Measurements from ENCODE around the gene ST6GALNAC1.

DNA sequence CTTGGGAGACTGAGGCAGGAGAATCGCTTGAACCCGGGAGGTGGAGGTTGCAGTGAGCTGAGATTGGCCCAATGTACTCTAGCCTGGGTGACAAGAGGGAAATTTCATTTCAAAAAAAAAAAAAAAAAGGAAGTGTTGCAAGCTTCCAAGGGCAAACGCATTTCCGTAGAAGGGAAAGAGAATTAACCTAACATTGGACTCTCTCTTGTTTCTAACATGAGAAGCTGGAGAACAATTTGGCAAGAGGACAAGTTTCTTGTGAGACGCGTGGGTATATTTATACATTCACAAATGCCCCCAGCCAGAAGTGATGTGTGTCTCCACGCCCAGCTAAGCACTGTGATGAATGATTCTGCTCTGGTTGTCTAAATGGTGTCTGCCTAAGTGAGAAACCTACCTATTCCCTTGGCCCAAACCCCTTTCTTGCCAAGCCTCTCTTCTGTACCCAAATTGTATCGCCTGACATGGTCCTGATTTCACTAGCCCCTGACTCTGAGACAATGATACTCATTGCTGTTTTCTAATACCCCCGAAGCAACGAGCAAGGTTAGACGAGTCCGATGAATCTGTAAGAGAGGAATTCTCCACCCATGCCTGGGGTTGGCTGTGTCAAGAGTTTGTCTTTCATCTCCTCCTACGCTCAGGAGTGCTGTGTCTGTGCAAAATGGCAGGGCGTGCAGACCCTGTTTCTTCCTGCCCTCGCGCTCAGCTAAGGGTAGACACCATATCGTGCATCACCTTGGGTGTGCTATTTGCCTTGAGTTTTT lies 43.7 kb downstream of the ST6GALNAC1 start:
- TF ChIP-seq POLR2A (IDR thresholded peaks at IDR 0.05) = no peak
- TF ChIP-seq, protein P1, sequence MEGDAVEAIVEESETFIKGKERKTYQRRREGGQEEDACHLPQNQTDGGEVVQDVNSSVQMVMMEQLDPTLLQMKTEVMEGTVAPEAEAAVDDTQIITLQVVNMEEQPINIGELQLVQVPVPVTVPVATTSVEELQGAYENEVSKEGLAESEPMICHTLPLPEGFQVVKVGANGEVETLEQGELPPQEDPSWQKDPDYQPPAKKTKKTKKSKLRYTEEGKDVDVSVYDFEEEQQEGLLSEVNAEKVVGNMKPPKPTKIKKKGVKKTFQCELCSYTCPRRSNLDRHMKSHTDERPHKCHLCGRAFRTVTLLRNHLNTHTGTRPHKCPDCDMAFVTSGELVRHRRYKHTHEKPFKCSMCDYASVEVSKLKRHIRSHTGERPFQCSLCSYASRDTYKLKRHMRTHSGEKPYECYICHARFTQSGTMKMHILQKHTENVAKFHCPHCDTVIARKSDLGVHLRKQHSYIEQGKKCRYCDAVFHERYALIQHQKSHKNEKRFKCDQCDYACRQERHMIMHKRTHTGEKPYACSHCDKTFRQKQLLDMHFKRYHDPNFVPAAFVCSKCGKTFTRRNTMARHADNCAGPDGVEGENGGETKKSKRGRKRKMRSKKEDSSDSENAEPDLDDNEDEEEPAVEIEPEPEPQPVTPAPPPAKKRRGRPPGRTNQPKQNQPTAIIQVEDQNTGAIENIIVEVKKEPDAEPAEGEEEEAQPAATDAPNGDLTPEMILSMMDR (IDR thresholded peaks at IDR 0.05) = no peak

All from transverse colon (tissue), 3 donors.